ENCODE measurements around the gene KCNQ1.

Gene KCNQ1

DNA sequence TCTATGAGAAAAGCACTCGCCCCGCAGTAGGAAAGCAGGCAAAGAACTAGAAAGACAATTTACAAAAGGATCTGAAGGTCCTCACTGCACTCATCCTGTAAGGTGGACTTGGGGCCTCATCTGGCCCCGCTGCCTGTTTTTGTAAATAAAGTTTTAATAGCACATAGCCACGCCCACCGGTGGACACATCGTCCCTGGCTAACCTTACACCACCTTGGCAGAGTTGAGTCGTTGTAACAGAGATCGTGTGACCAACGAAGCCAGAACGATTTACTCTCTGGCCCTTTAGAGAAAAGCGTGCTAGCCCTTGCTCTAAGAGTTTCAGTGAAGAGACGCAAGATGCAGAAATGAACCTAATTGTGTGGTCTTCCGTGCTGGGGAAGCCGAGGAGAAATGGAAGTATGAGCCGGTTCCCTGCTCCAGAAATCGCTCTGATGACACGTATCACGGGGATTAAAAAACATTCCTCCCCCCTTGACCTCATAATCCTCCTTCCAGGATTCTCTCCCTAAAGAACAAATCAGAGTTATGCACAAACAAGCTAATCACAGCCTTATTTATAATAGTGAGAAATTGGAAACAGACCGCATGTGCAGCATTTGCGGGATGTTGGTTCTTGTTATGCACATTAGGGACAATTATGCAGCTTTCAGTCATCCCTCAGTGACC, 360.7 kb downstream of the KCNQ1 start:
- DNase-seq: no peak

GRCh38 chr11:2806351-2807024, 361.7 kb downstream of the KCNQ1 start:
- DNase-seq: no peak

DNA sequence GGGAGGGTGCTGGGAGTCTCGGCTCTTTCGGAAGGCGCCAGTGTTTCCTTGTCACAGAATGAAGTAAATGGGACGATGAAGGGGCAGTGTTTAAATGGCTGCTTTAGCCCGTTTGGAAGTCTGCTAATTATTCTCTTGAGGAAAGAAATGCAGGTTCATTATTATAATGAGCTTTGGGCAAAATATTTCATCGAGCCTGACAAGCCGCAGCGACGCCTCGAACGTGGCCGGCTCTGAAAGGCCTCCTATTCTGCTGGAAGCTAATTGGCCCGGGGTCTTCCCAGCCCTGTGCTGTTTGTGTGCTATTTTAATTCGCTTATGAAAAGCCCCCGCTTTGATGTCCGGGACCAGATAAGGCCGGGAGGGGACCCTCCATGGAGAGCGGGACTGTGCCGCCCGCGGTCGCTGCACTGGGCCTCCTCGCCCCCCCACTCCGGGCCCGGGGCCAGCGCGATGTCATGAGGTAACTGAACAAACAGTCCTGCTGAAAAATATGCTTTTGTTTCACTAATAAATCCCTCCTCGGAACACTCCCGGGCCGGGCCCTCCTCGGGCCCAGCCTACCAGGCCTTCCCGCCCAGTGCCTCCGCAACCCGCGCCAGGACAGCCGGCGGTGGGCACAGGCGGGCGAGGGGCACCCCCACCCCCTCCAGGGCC, 362.3 kb downstream of the KCNQ1 start:
- no peak for DNase-seq

DNA sequence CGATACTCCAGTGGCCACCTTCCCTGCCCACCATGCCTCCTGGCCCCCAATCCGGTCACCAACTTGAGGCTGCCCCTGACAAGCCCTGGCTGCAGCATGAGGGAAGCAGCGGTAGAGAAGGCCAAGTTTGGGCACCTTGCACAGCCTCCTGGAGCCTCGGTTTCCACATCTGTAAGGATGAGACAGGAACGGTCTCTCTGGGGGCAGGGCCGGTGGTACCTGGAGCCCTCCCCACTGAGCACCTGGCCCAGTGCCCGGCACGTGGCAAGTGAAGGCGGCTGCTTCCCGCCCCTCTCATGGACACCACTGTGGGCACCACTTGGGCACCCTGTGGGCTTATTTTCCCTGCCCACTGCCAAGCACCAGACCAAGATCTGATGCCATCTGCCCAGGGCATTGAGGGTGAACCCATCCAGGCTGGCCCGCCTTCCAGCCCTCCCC, 363.0 kb downstream of the KCNQ1 start:
- no peak for DNase-seq

- no peak for DNase-seq
Observed at GRCh38 chr11:2808850-2809846, 364.3 kb downstream of the KCNQ1 start.

DNA sequence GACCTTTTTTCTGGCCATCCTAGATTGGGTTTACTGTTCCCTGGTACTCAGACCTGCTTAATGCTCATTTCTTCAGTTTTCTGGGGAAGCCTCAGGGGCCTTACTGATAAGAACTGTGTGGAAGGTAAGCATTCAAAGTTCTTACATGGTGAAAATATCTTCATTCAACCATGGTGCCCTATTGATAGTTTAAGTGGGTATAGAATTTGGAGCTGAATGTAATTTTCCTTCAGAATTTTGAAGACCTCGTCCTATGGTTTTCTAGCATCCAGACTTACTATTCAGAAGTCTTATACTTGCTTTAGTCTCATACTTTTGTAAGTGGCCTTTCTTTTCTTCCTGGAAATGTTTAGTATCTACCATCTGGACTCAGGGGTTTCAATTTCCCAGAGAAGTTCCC, 365.0 kb downstream of the KCNQ1 start:
- DNase-seq: no peak

- no peak for DNase-seq
Observed at GRCh38 chr11:2810411-2811205, 365.8 kb downstream of the KCNQ1 start.

DNA sequence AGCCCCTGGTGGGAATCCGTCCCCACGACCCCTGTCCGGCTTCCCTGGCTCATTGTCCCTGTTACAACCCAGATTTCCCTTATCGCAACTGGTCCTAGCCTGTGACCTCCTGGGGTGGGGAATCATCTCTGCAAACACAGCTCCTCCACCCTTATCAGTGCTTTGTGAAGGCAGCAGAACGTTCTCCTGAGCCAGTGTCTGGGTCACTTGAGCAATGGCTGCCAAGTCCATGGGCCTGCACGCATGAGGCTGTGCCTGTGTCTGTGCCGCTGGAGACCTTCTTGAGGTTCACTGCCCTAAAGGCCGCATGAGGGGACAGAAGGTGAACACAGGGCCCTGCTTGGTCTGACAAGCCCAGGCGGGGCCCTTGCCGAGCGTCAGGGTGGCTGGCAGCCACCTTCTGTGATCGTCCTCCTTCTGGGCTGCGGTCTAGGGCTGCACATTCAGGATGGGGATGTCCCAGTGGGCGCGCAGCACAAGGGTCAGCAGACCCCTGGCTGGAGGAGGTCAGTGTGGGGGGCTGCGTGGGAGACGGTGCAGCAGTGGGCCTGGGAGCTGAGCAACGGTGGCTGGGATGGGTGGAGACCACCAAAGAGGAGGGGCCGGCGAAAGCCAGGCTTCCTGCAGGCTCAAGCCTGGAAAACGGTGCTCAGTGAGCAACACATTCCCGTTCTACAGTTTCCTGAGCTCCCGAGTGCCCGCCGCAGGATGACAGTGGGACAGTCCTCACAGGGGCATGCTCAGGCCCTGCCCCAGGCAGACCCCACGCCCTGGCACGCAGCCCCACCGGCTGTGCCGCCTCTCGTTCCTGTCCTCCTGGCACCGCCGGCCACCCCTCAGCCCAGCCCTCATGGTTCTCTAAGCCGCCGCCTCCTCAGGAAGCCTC, 366.6 kb downstream of the KCNQ1 start:
- no peak for DNase-seq

GRCh38 chr11:2812371-2812991, 367.7 kb downstream of the KCNQ1 start:
- DNase-seq: no peak

DNA sequence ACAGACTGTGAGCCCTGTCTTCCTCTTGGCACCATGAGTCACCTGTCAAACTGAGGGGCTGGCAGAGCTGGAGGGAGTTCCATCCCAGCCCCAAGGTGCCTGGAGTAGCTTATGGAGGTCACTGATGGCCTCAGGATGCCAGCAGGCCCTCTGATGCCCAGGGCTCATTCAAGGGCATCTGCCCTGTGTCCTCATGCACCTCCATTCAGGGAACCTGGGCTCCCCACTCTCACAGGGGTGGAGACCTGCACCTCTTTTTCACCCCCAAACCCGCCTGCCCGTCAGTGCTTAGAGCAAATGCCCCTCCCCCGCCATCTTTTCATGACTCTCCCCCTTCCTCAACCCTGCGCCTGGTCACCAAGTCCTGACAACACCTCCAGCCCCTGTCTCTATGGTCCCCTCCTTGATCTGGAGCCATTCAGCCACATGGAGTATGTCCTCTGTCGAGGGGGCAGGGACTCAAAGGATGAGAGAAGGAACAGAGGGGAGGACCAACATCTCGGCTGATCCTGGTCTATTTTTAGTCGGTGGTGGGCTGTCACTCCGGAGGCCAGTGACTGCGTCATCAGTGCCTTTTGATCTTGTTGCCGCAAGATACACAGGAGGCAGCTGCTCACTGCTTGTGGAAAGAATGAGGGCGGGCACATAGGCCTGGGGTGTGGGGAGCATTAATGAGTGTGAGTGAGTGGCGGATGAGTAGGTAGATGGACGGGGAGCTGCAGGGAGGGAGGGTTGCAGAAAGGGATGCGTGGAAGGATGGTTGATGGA, 368.5 kb downstream of the KCNQ1 start:
- DNase-seq: no peak

- no peak for DNase-seq
Observed at GRCh38 chr11:2813968-2814367, 369.2 kb downstream of the KCNQ1 start.

- DNase-seq: no peak
Observed at GRCh38 chr11:2814751-2815150, 369.9 kb downstream of the KCNQ1 start.

GRCh38 chr11:2815762-2816496, 371.1 kb downstream of the KCNQ1 start:
- no peak for DNase-seq

DNA sequence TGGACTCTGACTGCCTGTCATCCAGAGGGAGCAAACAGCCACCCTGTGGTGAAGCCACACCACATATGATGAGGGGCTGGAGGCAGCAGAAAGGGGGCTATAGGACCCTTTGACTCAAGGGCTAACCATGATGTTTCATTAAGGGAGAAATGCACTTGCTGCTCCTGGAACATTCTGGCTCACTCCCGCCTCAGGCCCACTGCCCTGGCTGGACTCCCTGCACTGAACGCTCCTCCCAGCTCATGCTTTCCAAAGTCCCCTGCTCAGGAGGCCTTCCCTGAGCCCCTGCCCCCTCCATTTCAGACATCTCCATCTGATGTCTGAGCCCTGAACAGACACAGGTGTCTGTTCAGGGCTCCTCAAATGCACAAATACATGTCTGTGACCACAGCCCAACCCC, 371.7 kb downstream of the KCNQ1 start:
- no peak for DNase-seq

DNA sequence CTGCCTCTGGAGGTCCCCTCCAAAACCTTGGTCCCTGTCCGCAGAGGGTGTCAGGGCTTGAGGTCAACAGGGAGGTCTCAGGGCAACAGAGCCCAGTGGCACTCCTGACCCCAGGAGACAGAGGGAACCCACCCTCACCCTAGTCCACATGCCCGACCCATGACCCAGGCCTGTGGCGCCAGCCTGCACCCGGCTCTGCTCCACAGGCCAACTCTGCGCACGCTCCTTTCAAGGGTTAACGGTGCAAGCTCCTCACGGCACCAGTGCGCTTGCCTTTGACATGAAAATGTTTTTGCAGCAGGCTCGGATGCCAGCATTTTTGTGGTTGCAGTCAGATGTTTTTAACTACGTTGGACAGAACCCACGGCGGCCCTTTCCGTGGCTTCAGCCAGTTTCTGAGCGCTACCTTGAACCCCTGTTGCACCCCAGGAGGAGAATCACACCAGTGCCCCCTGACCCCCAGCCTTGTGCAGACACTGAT, 372.2 kb downstream of the KCNQ1 start:
- DNase-seq: no peak

- DNase-seq: no peak
Observed at GRCh38 chr11:2817431-2817830, 372.6 kb downstream of the KCNQ1 start.

GRCh38 chr11:2818021-2818420, 373.2 kb downstream of the KCNQ1 start:
- DNase-seq: no peak

DNA sequence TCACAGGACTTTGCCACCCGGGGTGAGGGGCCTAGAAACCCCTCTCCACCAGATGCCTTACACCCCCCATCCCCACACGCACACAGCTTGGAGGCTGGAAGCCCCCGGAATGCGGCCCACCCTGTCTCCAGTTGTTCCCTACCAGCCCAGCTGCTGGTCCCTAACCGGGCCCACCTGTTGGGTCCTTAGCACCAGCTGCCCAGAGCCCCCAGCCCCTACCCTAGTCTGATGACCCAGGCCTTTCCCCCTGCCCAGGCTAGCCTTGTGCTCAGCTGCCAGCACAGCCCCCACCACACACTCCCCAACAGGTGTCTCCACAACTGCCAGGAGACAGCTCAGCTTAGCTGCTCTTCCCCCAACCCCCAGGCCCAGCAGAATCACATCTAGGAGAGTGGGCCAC, 373.7 kb downstream of the KCNQ1 start:
- DNase-seq: no peak

GRCh38 chr11:2819316-2819715, 374.5 kb downstream of the KCNQ1 start:
- no peak for DNase-seq
